ENCODE results near the gene NEO1. TPM values are rescaled to one million over a fixed set of nuclear protein-coding genes. Genes with fewer than 3 reads are reported as not detected.

The NEO1 gene
- total and polyA plus RNA-seq, 2 of the 13 experiments (the other 11 are each of a cell fraction or from before 2014, with no cell fraction given): 8.4 to 11.0 TPM

DNA sequence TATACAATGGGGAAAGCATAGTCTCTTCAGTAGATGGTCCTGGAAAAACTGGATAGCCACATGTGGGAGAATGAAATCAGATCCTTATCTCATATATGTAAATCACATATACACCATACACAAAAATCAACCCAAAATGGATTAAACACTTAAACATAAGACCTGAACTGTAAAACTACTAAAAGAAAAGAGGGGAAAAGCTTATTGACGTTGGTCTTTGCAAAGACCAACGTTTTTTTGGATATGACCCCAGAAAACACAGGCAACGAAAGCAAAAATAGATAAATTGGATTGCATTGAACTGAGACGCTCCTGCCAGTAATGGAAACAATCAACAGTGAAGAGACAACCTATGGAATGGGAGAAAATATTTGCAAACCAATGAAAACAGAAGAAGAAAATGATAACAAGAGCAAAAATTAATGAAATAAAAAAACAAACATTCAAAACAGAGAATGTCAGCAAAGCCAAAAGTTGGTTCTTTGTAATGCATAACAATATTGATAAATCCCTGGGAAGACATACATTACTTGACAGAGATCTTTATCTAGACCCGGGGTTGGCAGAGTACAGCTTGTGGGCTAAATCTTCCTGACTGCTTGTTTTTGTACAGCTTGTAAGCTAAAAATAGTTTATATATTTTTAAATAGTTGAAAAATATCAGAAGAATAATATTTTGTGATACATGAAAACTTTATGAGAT, 86.9 kb downstream of the NEO1 start (continued):
- TF ChIP-seq, protein P1, sequence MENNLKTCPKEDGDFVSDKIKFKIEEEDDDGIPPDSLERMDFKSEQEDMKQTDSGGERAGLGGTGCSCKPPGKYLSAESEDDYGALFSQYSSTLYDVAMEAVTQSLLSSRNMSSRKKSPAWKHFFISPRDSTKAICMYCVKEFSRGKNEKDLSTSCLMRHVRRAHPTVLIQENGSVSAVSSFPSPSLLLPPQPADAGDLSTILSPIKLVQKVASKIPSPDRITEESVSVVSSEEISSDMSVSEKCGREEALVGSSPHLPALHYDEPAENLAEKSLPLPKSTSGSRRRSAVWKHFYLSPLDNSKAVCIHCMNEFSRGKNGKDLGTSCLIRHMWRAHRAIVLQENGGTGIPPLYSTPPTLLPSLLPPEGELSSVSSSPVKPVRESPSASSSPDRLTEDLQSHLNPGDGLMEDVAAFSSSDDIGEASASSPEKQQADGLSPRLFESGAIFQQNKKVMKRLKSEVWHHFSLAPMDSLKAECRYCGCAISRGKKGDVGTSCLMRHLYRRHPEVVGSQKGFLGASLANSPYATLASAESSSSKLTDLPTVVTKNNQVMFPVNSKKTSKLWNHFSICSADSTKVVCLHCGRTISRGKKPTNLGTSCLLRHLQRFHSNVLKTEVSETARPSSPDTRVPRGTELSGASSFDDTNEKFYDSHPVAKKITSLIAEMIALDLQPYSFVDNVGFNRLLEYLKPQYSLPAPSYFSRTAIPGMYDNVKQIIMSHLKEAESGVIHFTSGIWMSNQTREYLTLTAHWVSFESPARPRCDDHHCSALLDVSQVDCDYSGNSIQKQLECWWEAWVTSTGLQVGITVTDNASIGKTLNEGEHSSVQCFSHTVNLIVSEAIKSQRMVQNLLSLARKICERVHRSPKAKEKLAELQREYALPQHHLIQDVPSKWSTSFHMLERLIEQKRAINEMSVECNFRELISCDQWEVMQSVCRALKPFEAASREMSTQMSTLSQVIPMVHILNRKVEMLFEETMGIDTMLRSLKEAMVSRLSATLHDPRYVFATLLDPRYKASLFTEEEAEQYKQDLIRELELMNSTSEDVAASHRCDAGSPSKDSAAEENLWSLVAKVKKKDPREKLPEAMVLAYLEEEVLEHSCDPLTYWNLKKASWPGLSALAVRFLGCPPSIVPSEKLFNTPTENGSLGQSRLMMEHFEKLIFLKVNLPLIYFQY (CRISPR knock-in tag; IDR thresholded peaks at IDR 0.05; ENCODE audit: borderline replicate concordance): no peak
- TF ChIP-seq ZNF235 (CRISPR knock-in tag; IDR thresholded peaks at IDR 0.05; ENCODE audit: borderline replicate concordance) (no peak), HMGA1 (CRISPR knock-in tag; conservative IDR thresholded peaks at IDR 0.05) (no peak), ZNF646 (CRISPR knock-in tag; IDR thresholded peaks at IDR 0.05) (no peak), MATR3 (CRISPR knock-in tag; IDR thresholded peaks at IDR 0.05) (no peak), PRMT3 (CRISPR knock-in tag; IDR thresholded peaks at IDR 0.05; ENCODE audit: borderline replicate concordance, low read depth) (no peak), FOXA1 (IDR thresholded peaks at IDR 0.05) (no peak), FOXA1 (CRISPR knock-in tag; IDR thresholded peaks at IDR 0.05) (no peak), SMAD9 (CRISPR knock-in tag; IDR thresholded peaks at IDR 0.05) (no peak), ARNTL (CRISPR knock-in tag; IDR thresholded peaks at IDR 0.05) (no peak), ZNF776 (CRISPR knock-in tag; IDR thresholded peaks at IDR 0.05) (no peak), THAP11 (CRISPR knock-in tag; IDR thresholded peaks at IDR 0.05) (no peak)
- TF ChIP-seq, protein P2, sequence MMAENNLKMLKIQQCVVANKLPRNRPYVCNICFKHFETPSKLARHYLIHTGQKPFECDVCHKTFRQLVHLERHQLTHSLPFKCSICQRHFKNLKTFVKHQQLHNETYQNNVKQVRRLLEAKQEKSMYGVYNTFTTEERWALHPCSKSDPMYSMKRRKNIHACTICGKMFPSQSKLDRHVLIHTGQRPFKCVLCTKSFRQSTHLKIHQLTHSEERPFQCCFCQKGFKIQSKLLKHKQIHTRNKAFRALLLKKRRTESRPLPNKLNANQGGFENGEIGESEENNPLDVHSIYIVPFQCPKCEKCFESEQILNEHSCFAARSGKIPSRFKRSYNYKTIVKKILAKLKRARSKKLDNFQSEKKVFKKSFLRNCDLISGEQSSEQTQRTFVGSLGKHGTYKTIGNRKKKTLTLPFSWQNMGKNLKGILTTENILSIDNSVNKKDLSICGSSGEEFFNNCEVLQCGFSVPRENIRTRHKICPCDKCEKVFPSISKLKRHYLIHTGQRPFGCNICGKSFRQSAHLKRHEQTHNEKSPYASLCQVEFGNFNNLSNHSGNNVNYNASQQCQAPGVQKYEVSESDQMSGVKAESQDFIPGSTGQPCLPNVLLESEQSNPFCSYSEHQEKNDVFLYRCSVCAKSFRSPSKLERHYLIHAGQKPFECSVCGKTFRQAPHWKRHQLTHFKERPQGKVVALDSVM (CRISPR knock-in tag; IDR thresholded peaks at IDR 0.05): no peak
- TF ChIP-seq, protein P3, sequence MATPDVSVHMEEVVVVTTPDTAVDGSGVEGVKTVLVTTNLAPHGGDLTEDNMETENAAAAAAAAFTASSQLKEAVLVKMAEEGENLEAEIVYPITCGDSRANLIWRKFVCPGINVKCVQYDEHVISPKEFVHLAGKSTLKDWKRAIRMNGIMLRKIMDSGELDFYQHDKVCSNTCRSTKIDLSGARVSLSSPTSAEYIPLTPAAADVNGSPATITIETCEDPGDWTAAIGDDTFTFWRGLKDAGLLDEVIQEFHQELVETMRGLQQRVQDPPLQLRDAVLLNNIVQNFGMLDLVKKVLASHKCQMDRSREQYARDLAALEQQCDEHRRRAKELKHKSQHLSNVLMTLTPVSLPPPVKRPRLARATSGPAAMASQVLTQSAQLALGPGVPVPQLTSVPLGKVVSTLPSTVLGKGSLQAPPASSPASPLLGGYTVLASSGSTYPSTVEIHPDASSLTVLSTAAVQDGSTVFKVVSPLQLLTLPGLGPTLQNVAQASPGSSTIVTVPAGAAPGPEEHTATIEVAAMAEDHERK (CRISPR knock-in tag; IDR thresholded peaks at IDR 0.05; ENCODE audit: low read depth): no peak
